ENCODE measurements around the gene HNRNPAB.
A peak's percentile ranks its signal among the peaks of the same experiment; 100 is the strongest.
"Not testable (repeated sequence)": the region's sequence is repeated elsewhere in the genome, so short reads cannot be mapped to it uniquely, and the experiment has no call there.

Gene HNRNPAB

GRCh38 chr5:178212241-178213002 lies 8.1 kb downstream of the HNRNPAB start:
- DNase-seq (ENCODE audit: low spot score), result no peak

GRCh38 chr5:178213003-178213461 lies 8.7 kb downstream of the HNRNPAB start:
- no peak for DNase-seq (ENCODE audit: low spot score)

GRCh38 chr5:178213748-178214151 lies 9.4 kb downstream of the HNRNPAB start:
- DNase-seq (ENCODE audit: low spot score), result no peak

GRCh38 chr5:178214160-178214803 lies 9.9 kb downstream of the HNRNPAB start:
- DNase-seq (ENCODE audit: low spot score), result no peak

GRCh38 chr5:178215280-178216002 lies 11.1 kb downstream of the HNRNPAB start:
- DNase-seq (ENCODE audit: low spot score), result no peak

GRCh38 chr5:178216088-178216534 lies 11.8 kb downstream of the HNRNPAB start:
- DNase-seq (ENCODE audit: low spot score), result no peak

- DNase-seq (ENCODE audit: low spot score), result no peak
These were observed 12.4 kb downstream of the HNRNPAB start for GRCh38 chr5:178216779-178217178.

GRCh38 chr5:178218237-178218776 lies 14.0 kb downstream of the HNRNPAB start:
- DNase-seq (ENCODE audit: low spot score), result no peak

- no peak for DNase-seq (ENCODE audit: low spot score)
These were observed 14.5 kb downstream of the HNRNPAB start for GRCh38 chr5:178218827-178219226.

GRCh38 chr5:178221282-178221681 lies 16.9 kb downstream of the HNRNPAB start:
- DNase-seq (ENCODE audit: low spot score), result peak; percentile 25

GRCh38 chr5:178221853-178222252 lies 17.5 kb downstream of the HNRNPAB start:
- DNase-seq (ENCODE audit: low spot score), result no peak

GRCh38 chr5:178222292-178222691 lies 18.0 kb downstream of the HNRNPAB start:
- DNase-seq (ENCODE audit: low spot score), result no peak

GRCh38 chr5:178223196-178223773 lies 19.0 kb downstream of the HNRNPAB start:
- DNase-seq (ENCODE audit: low spot score), result no peak

- DNase-seq (ENCODE audit: low spot score), result no peak
These were observed 19.5 kb downstream of the HNRNPAB start for GRCh38 chr5:178223828-178224335.

- DNase-seq (ENCODE audit: low spot score), result no peak
These were observed 20.1 kb downstream of the HNRNPAB start for GRCh38 chr5:178224403-178224802.

- DNase-seq (ENCODE audit: low spot score), result no peak
These were observed 20.8 kb downstream of the HNRNPAB start for GRCh38 chr5:178225174-178225573.

- DNase-seq (ENCODE audit: low spot score), result no peak
These were observed 22.9 kb downstream of the HNRNPAB start for GRCh38 chr5:178227138-178227659.

GRCh38 chr5:178227929-178228328 lies 23.6 kb downstream of the HNRNPAB start:
- DNase-seq (ENCODE audit: low spot score), result no peak

GRCh38 chr5:178228609-178229008 lies 24.3 kb downstream of the HNRNPAB start:
- DNase-seq (ENCODE audit: low spot score), result no peak

- not testable (repeated sequence) for DNase-seq (ENCODE audit: low spot score)
These were observed 24.8 kb downstream of the HNRNPAB start for GRCh38 chr5:178229111-178229510.

GRCh38 chr5:178229861-178230260 lies 25.5 kb downstream of the HNRNPAB start:
- DNase-seq (ENCODE audit: low spot score), result no peak

All from pons (tissue), 1 donor.